ENCODE data around the gene PDE6C. TPM values are rescaled to one million over a fixed set of nuclear protein-coding genes. Genes with fewer than 3 reads are reported as not detected.

PDE6C gene
- total and polyA plus RNA-seq, 2 donors (not counting 1 experiment from before 2014, with no cell fraction given), result not detected

DNA sequence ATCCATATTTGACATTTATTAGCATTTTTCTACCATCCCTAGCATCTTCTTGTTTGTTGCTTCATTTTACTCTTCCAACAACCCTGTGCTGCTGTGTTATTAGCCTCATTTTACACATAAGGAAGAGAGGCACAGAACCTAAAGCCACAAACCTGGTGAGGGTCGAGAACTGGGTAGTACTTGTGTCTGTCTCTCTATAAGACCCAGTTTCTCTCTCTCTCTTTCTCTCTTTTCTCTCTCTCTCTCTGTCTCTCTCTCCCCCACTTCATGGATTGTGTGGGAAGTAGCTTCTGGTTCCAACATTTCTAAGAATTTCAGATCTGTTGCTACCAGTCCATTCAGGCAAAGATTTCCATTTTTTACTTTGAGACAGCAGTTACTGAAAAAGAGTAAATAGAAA is 91.5 kb downstream of the PDE6C start:
- TF ChIP-seq, protein P1, sequence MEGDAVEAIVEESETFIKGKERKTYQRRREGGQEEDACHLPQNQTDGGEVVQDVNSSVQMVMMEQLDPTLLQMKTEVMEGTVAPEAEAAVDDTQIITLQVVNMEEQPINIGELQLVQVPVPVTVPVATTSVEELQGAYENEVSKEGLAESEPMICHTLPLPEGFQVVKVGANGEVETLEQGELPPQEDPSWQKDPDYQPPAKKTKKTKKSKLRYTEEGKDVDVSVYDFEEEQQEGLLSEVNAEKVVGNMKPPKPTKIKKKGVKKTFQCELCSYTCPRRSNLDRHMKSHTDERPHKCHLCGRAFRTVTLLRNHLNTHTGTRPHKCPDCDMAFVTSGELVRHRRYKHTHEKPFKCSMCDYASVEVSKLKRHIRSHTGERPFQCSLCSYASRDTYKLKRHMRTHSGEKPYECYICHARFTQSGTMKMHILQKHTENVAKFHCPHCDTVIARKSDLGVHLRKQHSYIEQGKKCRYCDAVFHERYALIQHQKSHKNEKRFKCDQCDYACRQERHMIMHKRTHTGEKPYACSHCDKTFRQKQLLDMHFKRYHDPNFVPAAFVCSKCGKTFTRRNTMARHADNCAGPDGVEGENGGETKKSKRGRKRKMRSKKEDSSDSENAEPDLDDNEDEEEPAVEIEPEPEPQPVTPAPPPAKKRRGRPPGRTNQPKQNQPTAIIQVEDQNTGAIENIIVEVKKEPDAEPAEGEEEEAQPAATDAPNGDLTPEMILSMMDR (IDR thresholded peaks at IDR 0.05), result no peak
- TF ChIP-seq EZH2 (IDR thresholded peaks at IDR 0.05; ENCODE audit: borderline replicate concordance, insufficient read depth, low read depth, low read length, poor library complexity, severe bottlenecking), result no peak
- Mint-ChIP-seq H3K27me3 (no peaks in the 10 kb centered on the region), H3K4me3 (peak overlapping the region; percentile 72), H3K4me1 (peaks cover 9% of the 10 kb centered on the region), H3K27ac (peak overlapping the region; percentile 66), H3K9me3 (ENCODE audit: insufficient read depth) (no peaks in the 10 kb centered on the region)
- Histone ChIP-seq H2AFZ (ENCODE audit: insufficient read depth, low read depth, low read length, poor library complexity, severe bottlenecking) (peak overlapping the region; percentile 90), H3K79me2 (ENCODE audit: control insufficient read depth, insufficient read depth, low read length) (no peaks in the 10 kb centered on the region), H3K4me1 (ENCODE audit: control insufficient read depth in 2 of 2, insufficient read depth in 2 of 2, low read length in 2 of 2) (peaks cover 11% of the 10 kb centered on the region in 2 donors), H3K36me3 (replicated peaks in 1 of 2; ENCODE audit: control extremely low read depth in 1 of 2, control insufficient read depth in 1 of 2, extremely low read depth in 1 of 2, insufficient read depth in 2 of 2, low read length in 1 of 2) (peaks cover 2 to 3% of the 10 kb centered on the region in 2 experiments), H3K4me2 (replicated peaks; ENCODE audit: low read depth, low read length, poor library complexity, severe bottlenecking) (peak overlapping the region; percentile 77), H3K9me3 (ENCODE audit: control extremely low read depth in 1 of 3, control insufficient read depth in 2 of 3, insufficient read depth in 1 of 3, low read length in 2 of 3) (no peaks in the 10 kb centered on the region), H3K27me3 (replicated peaks in 1 of 4; ENCODE audit: control extremely low read depth in 1 of 4, control insufficient read depth in 3 of 4, insufficient read depth in 4 of 4, low read length in 3 of 4) (no peaks in the 10 kb centered on the region), H4K20me1 (ENCODE audit: control insufficient read depth, insufficient read depth, low read length, poor library complexity, severe bottlenecking) (no peaks in the 10 kb centered on the region), H3K27ac (ENCODE audit: low read length in 2 of 2) (no peak overlapping the region), H3K4me3 (ENCODE audit: control extremely low read depth in 1 of 5, extremely low read depth in 1 of 5, insufficient read depth in 1 of 5, low read depth in 2 of 5, low read length in 4 of 5) (peak overlapping the region in 2 of 5 experiments; percentile 33 to 98), H3K9ac (ENCODE audit: low read length) (peak overlapping the region; percentile 20)
- DNase-seq (peak; percentile 5), ATAC-seq (ENCODE audit: low read depth) (no peak)
- ChIA-PET POLR2A (no interaction called here), CTCF (interaction anchor here (1.0 kb wide), 1 partner anchor 40 kb away, joined by 3 read pairs; no protein-coding TSS in a partner anchor)
- WGBS (ENCODE audit: insufficient coverage), result no CpG with 5 or more reads among the region's 1 CpG
- intact Hi-C loops (cut with micrococcal nuclease), result loop anchor here (2.0 to 10.0 kb wide), 7 partner anchors 47 to 1907 kb away; partner anchors contain the start of genes CPEB3, HELLS, KIF11 and MARCHF5

DNA sequence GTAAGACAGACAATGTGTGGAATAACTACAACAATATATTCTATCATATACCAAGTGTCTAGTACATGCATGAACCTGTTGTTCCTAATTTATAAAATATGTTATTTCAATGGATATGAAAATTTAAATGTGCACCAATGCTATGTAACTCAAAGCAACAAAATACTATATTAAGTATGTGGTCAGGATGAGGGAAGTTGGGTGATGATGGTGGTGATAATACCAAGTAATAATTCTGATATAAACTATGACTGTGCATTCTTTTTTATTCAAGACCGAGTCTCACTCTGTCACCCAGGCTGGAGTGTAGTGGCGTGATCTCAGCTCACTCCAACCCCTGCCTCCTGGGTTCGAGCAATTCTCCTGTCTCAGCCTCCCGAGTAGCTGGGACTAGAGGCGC is 92.1 kb downstream of the PDE6C start:
- Mint-ChIP-seq H3K9me3 (ENCODE audit: insufficient read depth) (no peaks in the 10 kb centered on the region), H3K4me3 (no peak overlapping the region), H3K27me3 (peaks cover 4% of the 10 kb centered on the region), H3K27ac (no peak overlapping the region), H3K4me1 (peaks cover 9% of the 10 kb centered on the region)
- ChIA-PET CTCF (interaction anchor here (1.0 kb wide), 1 partner anchor 39 kb away, joined by 3 read pairs; no protein-coding TSS in a partner anchor), POLR2A (no interaction called here)
- peak overlapping the region; percentile 90 for H2AFZ ChIP-seq (ENCODE audit: insufficient read depth, low read depth, low read length, poor library complexity, severe bottlenecking)
- H3K27me3 ChIP-seq (replicated peaks in 1 of 4; ENCODE audit: control extremely low read depth in 1 of 4, control insufficient read depth in 3 of 4, insufficient read depth in 4 of 4, low read length in 3 of 4), result no peaks in the 10 kb centered on the region
- no peaks in the 10 kb centered on the region for H4K20me1 ChIP-seq (ENCODE audit: control insufficient read depth, insufficient read depth, low read length, poor library complexity, severe bottlenecking)
- H3K36me3 ChIP-seq (replicated peaks in 1 of 2; ENCODE audit: control extremely low read depth in 1 of 2, control insufficient read depth in 1 of 2, extremely low read depth in 1 of 2, insufficient read depth in 2 of 2, low read length in 1 of 2), result peaks cover 0 to 2% of the 10 kb centered on the region in 2 experiments
- no peak for TF ChIP-seq EZH2 (IDR thresholded peaks at IDR 0.05; ENCODE audit: borderline replicate concordance, insufficient read depth, low read depth, low read length, poor library complexity, severe bottlenecking)
- TF ChIP-seq, protein P1 (IDR thresholded peaks at IDR 0.05), result no peak
- intact Hi-C loops (cut with micrococcal nuclease), result loop anchor here (5.0 to 10.0 kb wide), 5 partner anchors 190 to 1907 kb away; partner anchors contain the start of genes CPEB3, HELLS, KIF11 and MARCHF5
- no peak overlapping the region for H3K4me3 ChIP-seq (ENCODE audit: control extremely low read depth in 1 of 5, extremely low read depth in 1 of 5, insufficient read depth in 1 of 5, low read depth in 2 of 5, low read length in 4 of 5)
- no peak for DNase-seq
- peaks cover 11% of the 10 kb centered on the region in 2 donors for H3K4me1 ChIP-seq (ENCODE audit: control insufficient read depth in 2 of 2, insufficient read depth in 2 of 2, low read length in 2 of 2)
- H3K27ac ChIP-seq (ENCODE audit: low read length in 2 of 2), result no peak overlapping the region
- no CpG with 5 or more reads among the region's 5 CpGs for WGBS (ENCODE audit: insufficient coverage)
- no peaks in the 10 kb centered on the region for H3K9me3 ChIP-seq (ENCODE audit: control extremely low read depth in 1 of 3, control insufficient read depth in 2 of 3, insufficient read depth in 1 of 3, low read length in 2 of 3)
- no peak for ATAC-seq (ENCODE audit: low read depth)
- H3K4me2 ChIP-seq (replicated peaks; ENCODE audit: low read depth, low read length, poor library complexity, severe bottlenecking), result no peak overlapping the region
- no peaks in the 10 kb centered on the region for H3K79me2 ChIP-seq (ENCODE audit: control insufficient read depth, insufficient read depth, low read length)
- H3K9ac ChIP-seq (ENCODE audit: low read length), result no peak overlapping the region

All from B cell (primary cell).